OCI-M1 (cell line): ENCODE data around the gene CISD1.

Experiments used
- DNase-seq: peaks from one replicate; lab custom pipeline; 2025; lab: John Stamatoyannopoulos, UW

CISD1 gene

GRCh38 chr10:58307676-58308075 lies 38.7 kb downstream of the CISD1 start:
- no peak for DNase-seq

DNA sequence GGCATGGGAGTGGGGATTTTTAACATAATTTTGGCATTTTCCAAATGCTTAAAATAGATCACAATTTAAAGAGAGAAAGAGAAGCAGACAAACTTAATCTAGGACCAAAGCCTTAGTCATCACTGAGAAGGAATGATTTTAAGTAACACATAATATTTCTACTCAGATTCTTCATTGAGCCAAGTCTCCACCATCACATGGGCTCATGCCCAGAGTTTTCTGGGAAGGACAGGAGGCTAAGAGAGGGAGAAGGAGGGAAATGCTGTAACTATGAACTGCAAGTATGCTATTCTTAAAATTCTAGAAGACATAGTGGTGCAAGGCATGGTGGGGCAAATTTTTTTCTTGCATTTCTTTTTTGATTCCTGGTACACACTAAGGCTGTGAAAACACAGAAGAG lies 42.1 kb downstream of the CISD1 start:
- no peak for DNase-seq

- no peak for DNase-seq
These were observed 47.9 kb downstream of the CISD1 start for GRCh38 chr10:58316874-58317273.

- DNase-seq: no peak
These were observed 49.4 kb downstream of the CISD1 start for GRCh38 chr10:58318346-58318745.

DNA sequence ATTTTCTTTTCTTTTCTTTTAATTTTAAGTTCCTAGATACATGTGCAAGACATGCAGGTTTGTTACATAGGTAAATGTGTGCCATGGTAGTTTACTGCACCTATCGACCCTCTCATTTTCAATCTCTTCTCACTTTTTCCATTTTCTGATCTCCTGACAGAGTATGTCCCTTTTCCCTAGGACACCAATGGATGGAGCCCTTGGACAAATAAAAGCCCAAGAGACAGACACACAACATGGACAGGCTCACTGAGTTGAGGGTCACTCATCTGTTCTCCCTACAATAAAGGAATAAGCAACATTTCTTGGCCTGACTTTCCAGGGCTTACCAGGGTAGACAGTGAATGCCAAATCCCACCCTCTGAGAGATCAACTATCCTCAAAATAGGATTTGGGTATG lies 50.6 kb downstream of the CISD1 start:
- DNase-seq: peak; percentile 46

DNA sequence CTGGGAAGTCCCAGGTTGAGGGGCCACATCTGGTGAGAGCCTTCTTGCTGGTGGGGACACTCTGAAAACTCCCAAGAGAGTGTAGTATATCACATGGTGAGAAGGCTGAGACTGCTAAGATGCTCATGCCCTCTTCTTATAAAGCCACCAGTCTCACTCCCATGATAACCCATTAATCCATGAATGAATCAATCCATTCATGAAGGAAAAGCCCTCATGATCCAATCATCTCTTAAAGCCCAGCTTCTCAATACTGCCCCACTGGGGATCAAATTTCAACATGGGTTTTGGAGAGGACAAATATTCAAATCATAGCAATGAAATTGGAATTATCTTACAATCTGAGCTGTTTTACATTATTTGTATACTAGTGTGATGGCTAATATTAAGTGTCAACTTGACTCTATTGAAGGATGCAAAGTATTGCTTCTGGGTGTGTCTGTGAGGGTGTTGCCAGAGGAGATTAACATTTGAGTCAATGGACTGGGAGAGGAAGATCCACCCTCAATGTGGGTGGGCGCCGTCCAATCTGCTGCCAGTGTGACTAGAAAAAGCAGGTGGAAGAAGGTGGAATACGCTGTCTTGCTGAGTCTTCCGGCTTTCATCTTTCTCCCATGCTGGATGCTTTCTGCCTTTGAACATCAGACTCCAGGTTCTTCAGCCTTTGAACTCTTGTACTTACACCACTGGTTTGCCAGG lies 51.5 kb downstream of the CISD1 start:
- DNase-seq: no peak

DNA sequence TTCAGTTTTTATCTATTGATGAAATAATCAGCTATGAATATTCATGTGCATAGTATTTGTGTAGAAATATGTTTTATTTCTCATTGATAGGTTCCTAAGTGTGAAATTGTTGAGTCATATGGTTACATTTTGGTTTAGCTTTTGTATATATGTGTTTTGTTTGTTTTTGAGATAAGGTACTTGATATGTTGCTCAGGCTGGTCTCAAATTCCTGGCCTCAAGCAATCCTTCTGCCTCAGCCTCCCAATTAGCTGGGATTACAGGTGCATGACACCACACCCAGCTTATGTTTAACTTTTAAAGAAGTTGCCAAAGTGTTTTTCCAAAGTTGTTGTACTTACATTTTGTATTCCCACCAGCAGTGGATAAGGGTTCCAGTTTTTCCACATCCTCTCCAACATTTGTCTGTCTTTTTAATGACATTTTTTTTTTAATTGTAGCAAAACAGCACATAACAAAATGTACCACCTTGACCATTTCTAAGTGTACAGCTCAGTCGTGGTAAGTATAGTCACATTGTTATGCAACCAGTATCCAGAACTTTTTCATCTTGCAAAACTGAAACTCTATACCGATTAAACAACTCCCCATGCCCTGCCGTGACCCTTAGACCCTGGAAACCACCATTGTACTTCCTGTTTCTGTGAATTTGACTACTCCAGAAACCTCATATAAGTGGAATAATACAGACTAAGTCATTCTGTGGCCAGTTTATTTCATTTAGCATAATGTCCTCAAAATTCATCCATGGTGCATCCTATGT lies 53.3 kb downstream of the CISD1 start:
- DNase-seq: peak; percentile 96

- DNase-seq: no peak
These were observed 53.9 kb downstream of the CISD1 start for GRCh38 chr10:58322835-58323209.

GRCh38 chr10:58326967-58327381 lies 58.0 kb downstream of the CISD1 start:
- no peak for DNase-seq

DNA sequence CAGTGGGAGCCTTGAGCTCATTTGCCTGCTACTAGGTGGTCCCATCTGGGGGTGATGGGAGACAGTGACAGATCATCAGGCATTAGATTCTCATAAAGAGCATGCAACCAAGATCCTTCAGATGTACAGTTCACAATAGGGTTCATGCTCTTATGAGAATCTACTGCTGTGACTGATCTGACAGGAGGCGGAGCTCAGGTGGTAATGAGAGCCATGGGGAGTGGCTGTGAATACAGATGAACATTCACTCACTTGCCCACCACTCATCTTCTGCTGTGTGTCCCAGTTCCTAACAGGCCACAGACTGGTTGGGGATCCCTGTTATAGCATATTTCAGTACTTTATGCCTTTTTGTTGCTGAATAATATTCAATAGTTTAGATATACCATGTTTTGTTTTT lies 59.3 kb downstream of the CISD1 start:
- DNase-seq: no peak

DNA sequence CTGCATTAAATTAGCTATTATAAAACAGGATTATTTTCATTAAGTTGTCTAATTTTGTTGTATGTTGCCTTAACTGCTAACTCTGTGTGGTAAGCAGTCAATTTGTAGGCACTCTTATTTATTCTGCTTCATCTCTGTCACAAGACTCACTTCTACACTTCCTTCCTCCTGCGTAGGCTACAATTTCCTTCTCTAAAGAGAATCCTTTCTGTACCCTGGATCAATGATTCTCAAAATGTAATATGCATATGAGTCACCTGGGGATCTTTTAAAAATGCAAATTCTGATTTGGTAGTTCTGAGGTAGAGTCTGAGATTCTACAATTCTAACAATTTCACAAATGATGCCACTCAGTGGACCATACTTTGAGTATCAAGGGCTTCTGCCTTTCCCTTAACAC lies 61.5 kb downstream of the CISD1 start:
- no peak for DNase-seq

DNA sequence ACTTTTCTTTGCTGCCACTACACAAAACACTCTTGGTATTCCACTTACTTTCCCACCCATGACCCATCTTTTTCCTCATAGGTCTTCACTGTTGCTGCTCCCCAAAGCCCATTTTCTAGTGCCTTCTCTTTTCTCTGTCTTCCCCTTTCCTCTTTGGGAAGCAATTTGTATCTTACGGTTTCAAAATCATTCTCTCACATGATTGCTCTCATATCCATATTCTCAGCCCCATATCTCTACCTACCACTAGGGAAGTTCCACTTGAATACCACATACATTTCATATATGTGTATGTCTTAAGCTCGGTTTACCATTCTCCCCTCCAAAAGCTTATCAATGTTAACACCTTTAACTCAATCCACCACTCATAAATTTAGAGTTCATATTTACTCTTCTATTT lies 62.7 kb downstream of the CISD1 start:
- DNase-seq: peak; percentile 94

- peak; percentile 90 for DNase-seq
These were observed 65.9 kb downstream of the CISD1 start, which contains the start of gene UBE2D1 for GRCh38 chr10:58334817-58335305. Gene UBE2D1 (plus strand): TSS chr10:58335006. CDS start chr10:58335202, 196 bp downstream.

DNA sequence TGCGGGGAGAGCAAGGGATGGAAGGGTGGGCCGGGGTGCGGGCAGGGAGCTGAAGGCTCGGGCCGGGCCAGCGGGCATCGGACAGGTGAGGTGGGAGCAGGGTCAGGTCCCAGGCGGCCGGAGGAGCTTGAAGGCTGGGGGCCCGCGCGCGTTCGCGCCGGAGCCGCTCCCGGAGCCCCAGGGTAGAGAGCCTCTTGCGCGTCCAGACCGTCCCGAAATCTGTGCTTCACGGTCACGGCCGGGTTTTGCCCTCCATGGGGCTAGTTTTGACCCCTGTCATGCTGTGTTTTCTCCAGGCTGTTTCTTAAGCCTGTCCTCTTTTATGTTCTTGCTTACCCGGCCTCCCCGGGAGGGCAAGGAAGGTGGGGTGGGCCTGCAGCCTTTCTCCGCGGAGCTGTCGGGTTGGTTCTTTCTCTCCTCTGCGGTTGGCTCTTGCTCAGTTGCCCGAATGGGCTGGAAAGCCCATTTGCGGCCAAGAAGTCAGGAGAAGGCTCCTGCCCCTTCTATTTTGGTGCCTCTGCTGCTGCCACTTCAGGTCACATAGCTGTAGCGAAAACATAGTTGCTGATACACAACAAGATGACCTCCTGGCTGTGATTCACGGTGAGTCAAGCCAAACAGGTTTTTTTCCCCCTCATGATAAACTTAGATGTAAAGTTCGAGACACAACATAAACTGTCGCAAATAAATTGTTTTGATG lies 66.5 kb downstream of the CISD1 start:
- DNase-seq: peak; percentile 63

DNA sequence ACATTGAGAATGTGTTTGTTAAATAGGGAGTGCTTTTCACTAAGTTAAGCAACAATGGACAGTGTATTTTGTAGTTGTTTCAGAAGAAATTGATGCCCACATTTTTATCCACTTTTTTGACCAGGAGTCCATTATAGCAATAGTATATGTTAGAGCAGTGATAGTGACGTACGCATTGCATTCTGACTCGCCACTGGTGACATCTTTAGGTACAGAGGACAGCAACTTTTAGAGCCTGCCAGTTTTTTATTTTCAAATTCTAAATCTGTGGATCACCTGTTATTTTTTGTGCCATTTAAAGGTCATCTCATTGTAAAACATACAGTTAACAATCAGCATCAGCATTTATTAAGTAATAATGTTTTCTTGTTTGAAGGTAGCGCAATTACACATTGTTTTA lies 67.3 kb downstream of the CISD1 start:
- DNase-seq: no peak
